Body of pancreas (tissue), 4 donors: ENCODE data around the gene PCNX1. TPM values are rescaled to one million over a fixed set of nuclear protein-coding genes. Genes with fewer than 3 reads are reported as not detected.

ENCODE experiments used
- ATAC-seq: fragments of 150-250 bp; one replicate; pipeline ENCODE4 v1.9.1; 2016
- DNase-seq, 4 donors: peaks; one replicate each; pipeline ENCODE4 v3.0.0-alpha.2; 2019
- H3K27ac ChIP-seq, 4 donors: fragments of 200-600 bp; sonication (generic); 1 replicate in 3 of 4; 2 replicates in 1 of 4; pipeline versions ENCODE4 v1.5.1 to v1.6.1; 2016 to 2019; ENCODE audit warnings: mild to moderate bottlenecking in 1 of 4, mixed read lengths in 1 of 4, moderate library complexity in 1 of 4
- H3K27me3 ChIP-seq, 2 donors: fragments of 200-600 bp; sonication (generic); one replicate each; pipeline ENCODE4 v1.6.0; 2016; ENCODE audit warnings: mild to moderate bottlenecking in 1 of 2
- H3K36me3 ChIP-seq, 2 donors: fragments of 200-600 bp; sonication (generic); replicated peaks in 1 of 2; 2 replicates each; pipeline ENCODE4 v1.5.1; 2016; ENCODE audit warnings: low read depth in 2 of 2; ENCODE audit not compliant: insufficient read depth in 1 of 2
- H3K4me1 ChIP-seq: fragments of 200-600 bp; sonication (generic); one replicate; pipeline ENCODE4 v1.6.0; 2016
- H3K4me3 ChIP-seq, 2 donors: fragments of 200-600 bp; sonication (generic); 1 replicate in 1 of 2; 2 replicates in 1 of 2; pipeline ENCODE4 v1.5.1; 2016 to 2019
- H3K9me3 ChIP-seq, 3 donors: fragments of 200-600 bp; sonication (generic); 1 replicate in 2 of 3; 2 replicates in 1 of 3; pipeline ENCODE4 v1.5.1; 2016
- POLR2A ChIP-seq, 3 donors: fragments of 450-650 bp; IDR thresholded peaks; one replicate each; pipeline ENCODE4 v1.6.1; 2016; ENCODE audit warnings: antibody characterized with exemption in 3 of 3, mild to moderate bottlenecking in 2 of 3
- WGBS, 2 donors: methylation state at CpG; one replicate each; pipeline ENCODE4 v1.1.5; 2017; 5-methylcytosine and 5-hydroxymethylcytosine counted together
- intact Hi-C: fragments of 100-400 bp; cut with DNase I; formaldehyde crosslinking; loops from one replicate; pipeline ENCODE4 v1.15.1; 2023
- total RNA-seq, 2 donors: library from RNA; depleted of rRNA; stranded (reverse); fragments of >200 nt; gene quantifications; one replicate each; pipeline ENCODE4 v1.1.0, GENCODE V29; 2016
- TF ChIP-seq, protein P1 (sequence below), 7 experiments: fragments of 450-650 bp in 4 of 7; fragments of 200-600 bp in 3 of 7; sonication (generic) in 3 of 7; IDR thresholded peaks; one replicate each; pipeline ENCODE4 v1.5.1; 2016 to 2019; ENCODE audit warnings: antibody characterized with exemption in 7 of 7

Gene PCNX1
- total RNA-seq, 2 donors from 2014 or later, result 25.4 to 94.3 TPM

DNA sequence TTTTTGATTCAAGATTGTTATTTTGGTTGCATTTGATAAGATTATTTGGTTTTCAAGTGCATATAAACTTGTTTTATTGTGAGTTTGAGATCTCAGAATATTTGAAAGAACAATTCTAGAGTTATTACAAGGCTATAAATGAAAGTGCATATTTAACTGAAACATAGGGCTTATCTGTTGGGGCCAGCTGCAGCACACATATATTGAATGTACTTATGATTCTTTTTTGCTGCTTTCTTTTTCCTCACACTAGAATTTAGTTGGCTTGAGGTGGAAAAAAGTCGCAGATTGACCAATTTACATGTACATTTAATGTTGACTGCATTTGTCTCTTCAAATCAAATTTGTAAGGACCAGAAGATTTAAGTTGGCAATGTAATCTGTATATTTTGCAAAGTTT lies 88.0 kb downstream of the PCNX1 start:
- intact Hi-C loops, result no loop called here
- Histone ChIP-seq H3K27me3 (no peaks in the 10 kb centered on the region), H3K27ac (no peak overlapping the region), H3K4me3 (no peak overlapping the region), H3K9me3 (no peaks in the 10 kb centered on the region), H3K36me3 (no peaks in the 10 kb centered on the region), H3K4me1 (no peaks in the 10 kb centered on the region)
- WGBS, 2 donors, result 92 to 95% methylated on average over 1 of the region's 1 CpG
- DNase-seq (no peak), ATAC-seq (no peak)
- no peak for TF ChIP-seq POLR2A (IDR thresholded peaks at IDR 0.05)
- TF ChIP-seq, protein P1, sequence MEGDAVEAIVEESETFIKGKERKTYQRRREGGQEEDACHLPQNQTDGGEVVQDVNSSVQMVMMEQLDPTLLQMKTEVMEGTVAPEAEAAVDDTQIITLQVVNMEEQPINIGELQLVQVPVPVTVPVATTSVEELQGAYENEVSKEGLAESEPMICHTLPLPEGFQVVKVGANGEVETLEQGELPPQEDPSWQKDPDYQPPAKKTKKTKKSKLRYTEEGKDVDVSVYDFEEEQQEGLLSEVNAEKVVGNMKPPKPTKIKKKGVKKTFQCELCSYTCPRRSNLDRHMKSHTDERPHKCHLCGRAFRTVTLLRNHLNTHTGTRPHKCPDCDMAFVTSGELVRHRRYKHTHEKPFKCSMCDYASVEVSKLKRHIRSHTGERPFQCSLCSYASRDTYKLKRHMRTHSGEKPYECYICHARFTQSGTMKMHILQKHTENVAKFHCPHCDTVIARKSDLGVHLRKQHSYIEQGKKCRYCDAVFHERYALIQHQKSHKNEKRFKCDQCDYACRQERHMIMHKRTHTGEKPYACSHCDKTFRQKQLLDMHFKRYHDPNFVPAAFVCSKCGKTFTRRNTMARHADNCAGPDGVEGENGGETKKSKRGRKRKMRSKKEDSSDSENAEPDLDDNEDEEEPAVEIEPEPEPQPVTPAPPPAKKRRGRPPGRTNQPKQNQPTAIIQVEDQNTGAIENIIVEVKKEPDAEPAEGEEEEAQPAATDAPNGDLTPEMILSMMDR (IDR thresholded peaks at IDR 0.05), result no peak

DNA sequence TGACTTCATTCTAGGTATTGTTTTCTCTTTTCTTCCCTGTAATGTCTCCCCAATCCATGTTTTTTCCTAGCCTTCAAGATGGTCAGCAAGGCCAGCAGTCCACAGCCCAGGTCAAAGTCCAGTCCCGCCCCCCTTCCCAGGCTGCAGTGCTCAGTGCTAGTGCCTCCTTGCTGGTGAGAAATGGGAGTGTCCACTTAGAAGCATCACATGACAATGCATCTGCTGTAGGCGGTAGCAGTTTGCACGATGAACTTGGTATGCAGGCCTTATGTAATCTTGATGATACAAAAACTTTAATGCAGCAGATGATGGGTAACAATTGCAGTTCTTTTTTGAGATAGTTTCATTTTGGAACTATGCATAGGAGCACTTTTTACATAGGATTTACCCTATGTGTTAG lies 88.4 kb downstream of the PCNX1 start:
- no peaks in the 10 kb centered on the region for H3K9me3 ChIP-seq
- intact Hi-C loops, result no loop called here
- TF ChIP-seq POLR2A (IDR thresholded peaks at IDR 0.05), result no peak
- TF ChIP-seq, protein P1 (IDR thresholded peaks at IDR 0.05), result no peak
- H3K36me3 ChIP-seq, result no peaks in the 10 kb centered on the region
- H3K27me3 ChIP-seq, result no peaks in the 10 kb centered on the region
- H3K4me1 ChIP-seq, result no peaks in the 10 kb centered on the region
- ATAC-seq (no peak), DNase-seq (no peak)
- H3K27ac ChIP-seq, result no peak overlapping the region
- no peak overlapping the region for H3K4me3 ChIP-seq
- WGBS, 2 donors, result 83 to 88% methylated on average over 3 of the region's 3 CpGs

DNA sequence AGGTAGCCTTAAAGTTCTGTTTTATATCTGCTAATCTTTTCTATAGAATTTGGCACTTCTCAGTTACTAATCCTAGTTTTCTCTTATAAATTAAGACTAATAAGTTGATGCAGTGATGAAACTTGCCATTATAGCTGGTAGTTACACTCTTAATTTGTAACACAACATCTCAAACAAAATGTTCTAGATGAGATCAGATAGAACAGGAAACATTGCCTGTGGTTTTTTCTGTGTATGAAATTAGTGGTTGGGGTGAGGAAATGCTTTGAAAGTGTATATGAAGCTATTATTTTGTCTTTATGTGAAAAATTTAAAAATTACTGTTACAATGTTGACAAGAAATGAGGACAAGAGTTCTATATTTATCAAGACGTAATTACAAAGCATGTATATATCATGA lies 91.9 kb downstream of the PCNX1 start:
- Histone ChIP-seq H3K36me3 (no peaks in the 10 kb centered on the region), H3K4me1 (peaks cover 5% of the 10 kb centered on the region), H3K27me3 (no peaks in the 10 kb centered on the region), H3K27ac (no peak overlapping the region), H3K9me3 (no peaks in the 10 kb centered on the region), H3K4me3 (no peak overlapping the region)
- TF ChIP-seq, protein P1 (IDR thresholded peaks at IDR 0.05), result no peak
- no peak for TF ChIP-seq POLR2A (IDR thresholded peaks at IDR 0.05)
- ATAC-seq (no peak), DNase-seq (no peak)
- intact Hi-C loops, result no loop called here
- 84% methylated on average over 1 of the region's 1 CpG for WGBS, 2 donors

DNA sequence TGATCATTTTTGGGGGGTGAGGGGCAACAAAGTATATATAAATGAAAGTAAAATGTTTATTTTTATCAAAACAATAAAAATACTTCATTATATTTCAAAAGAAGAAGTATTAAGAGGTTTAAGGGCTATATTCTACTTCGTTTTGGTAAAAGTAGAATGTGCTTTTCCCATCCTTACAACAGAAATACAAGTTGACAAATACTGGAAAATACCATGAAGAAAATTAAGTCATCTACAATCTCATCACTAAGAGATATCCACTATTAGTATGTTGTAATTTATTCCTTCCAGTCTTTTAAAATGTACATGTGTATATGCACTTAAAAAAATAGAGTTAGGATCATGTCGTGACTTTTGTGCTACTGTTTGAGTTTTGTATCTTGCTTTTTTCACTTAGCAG lies 92.8 kb downstream of the PCNX1 start:
- Histone ChIP-seq H3K36me3 (no peaks in the 10 kb centered on the region), H3K9me3 (no peaks in the 10 kb centered on the region), H3K4me1 (peaks cover 5% of the 10 kb centered on the region), H3K4me3 (no peak overlapping the region), H3K27me3 (no peaks in the 10 kb centered on the region), H3K27ac (no peak overlapping the region)
- TF ChIP-seq, protein P1 (IDR thresholded peaks at IDR 0.05), result no peak
- no peak for TF ChIP-seq POLR2A (IDR thresholded peaks at IDR 0.05)
- no peak for ATAC-seq
- intact Hi-C loops, result no loop called here
- DNase-seq, result no peak
- 81 to 96% methylated on average over 2 of the region's 2 CpGs for WGBS, 2 donors

DNA sequence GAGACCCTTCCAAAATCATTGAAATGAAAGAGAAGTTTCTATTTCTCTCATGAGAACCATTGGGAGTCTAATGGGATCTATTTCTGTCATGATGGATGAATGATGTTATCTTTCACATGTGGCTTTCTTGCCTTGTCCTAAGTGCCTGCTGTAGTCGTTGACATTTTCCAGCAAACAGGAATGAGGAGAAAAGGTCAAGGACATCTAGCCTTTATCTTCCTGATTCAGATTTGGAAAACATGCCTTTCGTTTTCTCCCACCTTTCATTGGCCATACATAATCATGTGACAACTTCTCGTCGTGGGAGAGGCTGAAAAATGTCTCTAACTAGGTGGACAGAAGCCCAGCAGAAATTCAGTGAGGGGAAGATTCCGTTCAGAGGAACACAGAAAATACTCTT lies 94.5 kb downstream of the PCNX1 start:
- Histone ChIP-seq H3K27ac (no peak overlapping the region), H3K9me3 (no peaks in the 10 kb centered on the region), H3K27me3 (no peaks in the 10 kb centered on the region), H3K36me3 (no peaks in the 10 kb centered on the region), H3K4me1 (peaks cover 5% of the 10 kb centered on the region), H3K4me3 (no peak overlapping the region)
- no peak for ATAC-seq
- 34% methylated on average over 5 of the region's 5 CpGs for WGBS, 2 donors
- intact Hi-C loops, result no loop called here
- TF ChIP-seq POLR2A (IDR thresholded peaks at IDR 0.05), result no peak
- TF ChIP-seq, protein P1 (IDR thresholded peaks at IDR 0.05), result no peak
- no peak for DNase-seq
